Fibroblast of villous mesenchyme (primary cell): ENCODE measurements around the gene ADH1C. TPM values are rescaled to one million over a fixed set of nuclear protein-coding genes. Genes with fewer than 3 reads are reported as not detected.

ENCODE experiments used
- DNase-seq: peaks from one replicate; pipeline ENCODE4 v3.0.0-alpha.2; 2010; ENCODE audit warnings: low read depth
- H3K4me3 ChIP-seq: 2 replicates; pipeline ENCODE4 v1.5.1; 2011; ENCODE audit warnings: low read depth, mild to moderate bottlenecking, low read length
- CTCF ChIP-seq: IDR thresholded peaks from 2 replicates; pipeline ENCODE4 v1.5.1; 2012; ENCODE audit warnings: low read depth, mild to moderate bottlenecking, low read length; ENCODE audit not compliant: insufficient read depth
- total RNA-seq: library from RNA; depleted of rRNA; stranded (reverse); fragments of >200 nt; gene quantifications from 2 replicates; pipeline ENCODE4 v1.2.3, GENCODE V29; 2012

ADH1C gene
- 1.3 TPM in 1 of 2 replicates, not detected in the other for total RNA-seq

GRCh38 chr4:99352602-99353537 lies at the start of gene ADH1C:
Gene ADH1C, minus strand, starts transcription at chr4:99352746. Its CDS starts 71 bp downstream, at chr4:99352675.
- peak; percentile 3 for DNase-seq
- no peak for TF ChIP-seq CTCF
- H3K4me3 ChIP-seq, result no peak within 1 kb of the TSS

- DNase-seq, result no peak
- no peak overlapping the region for H3K4me3 ChIP-seq
- TF ChIP-seq CTCF, result no peak
Measured at GRCh38 chr4:99400831-99401230, 48.3 kb upstream of the ADH1C start.

- DNase-seq, result no peak
- no peak overlapping the region for H3K4me3 ChIP-seq
- TF ChIP-seq CTCF, result no peak
Measured at GRCh38 chr4:99399017-99399416, 46.5 kb upstream of the ADH1C start.

- H3K4me3 ChIP-seq, result no peak overlapping the region
- no peak for DNase-seq
- no peak for TF ChIP-seq CTCF
Measured at GRCh38 chr4:99395595-99396364, 43.2 kb upstream of the ADH1C start.

GRCh38 chr4:99394896-99395295 lies 42.4 kb upstream of the ADH1C start:
- H3K4me3 ChIP-seq, result no peak overlapping the region
- no peak for TF ChIP-seq CTCF
- DNase-seq, result peak; percentile 58

GRCh38 chr4:99390055-99390454 lies 37.5 kb upstream of the ADH1C start:
- DNase-seq, result peak; percentile 49
- no peak for TF ChIP-seq CTCF
- no peak overlapping the region for H3K4me3 ChIP-seq
